K562 treated with DMSO at 1 percent for 48 hours (cell line): Measurements from ENCODE around the gene ZFP69. TPM values are rescaled to one million over a fixed set of nuclear protein-coding genes. Genes with fewer than 3 reads are reported as not detected.

ENCODE experiments used
- total RNA-seq: library from RNA; unstranded; fragments of 300-600 nt; gene quantifications from 2 replicates; pipeline ENCODE4 v1.2.3, GENCODE V29; 2022; ENCODE audit warnings: low replicate concordance; ENCODE audit errors: extremely low read depth

ZFP69 gene
- not detected in 2 replicates for total RNA-seq

GRCh38 chr1:40476924-40477677, at the start of gene ZFP69:
TSS of gene ZFP69 (plus strand) at chr1:40477290. CDS start at chr1:40479362, 2,072 bp downstream.

GRCh38 chr1:40449684-40450494, 27.2 kb upstream of the ZFP69 start, which contains the start of gene ZFP69B:
TSS of gene ZFP69B (plus strand) at chr1:40450476. CDS start at chr1:40450962, 486 bp downstream.

GRCh38 chr1:40508375-40509341, 31.6 kb downstream of the ZFP69 start, which contains the start of gene EXO5:
TSS of gene EXO5 (plus strand) at chr1:40508767. CDS start at chr1:40514545, 5,778 bp downstream.

GRCh38 chr1:40531381-40532061, 54.4 kb downstream of the ZFP69 start, which contains the start of gene ZNF684:
TSS of gene ZNF684 (plus strand) at chr1:40531637. CDS start at chr1:40533167, 1,530 bp downstream.

Other genes starting within 250 kb of the ZFP69 start
- not detected in 2 replicates for gene TMCO2, start 229.4 kb upstream of the ZFP69 start, total RNA-seq
- gene ZMPSTE24, start 219.1 kb upstream of the ZFP69 start, total RNA-seq: not detected in 2 replicates
- gene COL9A2, start 160.0 kb upstream of the ZFP69 start, total RNA-seq: not detected in 2 replicates
- 156 TPM in 1 of 2 replicates, not detected in the other for gene SMAP2, start 103.6 kb upstream of the ZFP69 start, total RNA-seq
- gene ZFP69B, start 26.8 kb upstream of the ZFP69 start, total RNA-seq: not detected in 2 replicates
- gene EXO5, start 31.5 kb downstream of the ZFP69 start, total RNA-seq: not detected in 2 replicates
- not detected in 2 replicates for gene ZNF684, start 54.3 kb downstream of the ZFP69 start, total RNA-seq
- gene RIMS3, start 188.4 kb downstream of the ZFP69 start, total RNA-seq: not detected in 2 replicates
- gene NFYC, start 214.4 kb downstream of the ZFP69 start, total RNA-seq: not detected in 2 replicates